ENCODE results near the gene LGR4.
"Not testable (repeated sequence)": the region's sequence is repeated elsewhere in the genome, so short reads cannot be mapped to it uniquely, and the experiment has no call there.

The LGR4 gene

GRCh38 chr11:27347359-27348339 lies 124.9 kb downstream of the LGR4 start:
- DNase-seq: peak; percentile 89

GRCh38 chr11:27339941-27340340 lies 132.6 kb downstream of the LGR4 start:
- no peak for DNase-seq

- DNase-seq: not testable (repeated sequence)
Observed at GRCh38 chr11:27334764-27335163, 137.8 kb downstream of the LGR4 start.

GRCh38 chr11:27331981-27332380 lies 140.6 kb downstream of the LGR4 start:
- DNase-seq: no peak

GRCh38 chr11:27330633-27331270 lies 141.8 kb downstream of the LGR4 start:
- DNase-seq: no peak

- DNase-seq: no peak
Observed at GRCh38 chr11:27329867-27330632, 142.5 kb downstream of the LGR4 start.

- no peak for DNase-seq
Observed at GRCh38 chr11:27328614-27329013, 144.0 kb downstream of the LGR4 start.

GRCh38 chr11:27327064-27327463 lies 145.5 kb downstream of the LGR4 start:
- not testable (repeated sequence) for DNase-seq

GRCh38 chr11:27322196-27322595 lies 150.4 kb downstream of the LGR4 start:
- not testable (repeated sequence) for DNase-seq

GRCh38 chr11:27321340-27321739 lies 151.2 kb downstream of the LGR4 start:
- not testable (repeated sequence) for DNase-seq

GRCh38 chr11:27319072-27319471 lies 153.5 kb downstream of the LGR4 start:
- DNase-seq: no peak

- no peak for DNase-seq
Observed at GRCh38 chr11:27317751-27318150, 154.8 kb downstream of the LGR4 start.
